Cardiac septum (tissue), 1 donor: ENCODE results near the gene GATD1. TPM values are rescaled to one million over a fixed set of nuclear protein-coding genes. Genes with fewer than 3 reads are reported as not detected.

Experiments used
- DNase-seq: peaks from one replicate; pipeline ENCODE4 v3.0.0-alpha.2; 2020; ENCODE audit warnings: low spot score
- intact Hi-C: fragments of 100-400 bp; cut with DNase I; formaldehyde crosslinking; loops from one replicate; pipeline ENCODE4 v1.14.0; 2022
- total RNA-seq: library from RNA; stranded (reverse); fragmentation: NEBNext Ultra II Directional; extraction: Animal tissue kit (Norgen Biotek cat#: 25700); gene quantifications from one replicate; pipeline ENCODE4 v1.2.1, GENCODE V29; 2021
- donor health status: DM: no; HTN: no; CAD: no.

GATD1 gene
- total RNA-seq, 1 donor from 2014 or later = 38.7 TPM

- DNase-seq = no peak
- intact Hi-C loops = no loop called here
These were observed 9.2 kb upstream of the GATD1 start for GRCh38 chr11:786235-787083.

GRCh38 chr11:783581-784015 is 6.3 kb upstream of the GATD1 start:
- peak; percentile 87 for DNase-seq
- intact Hi-C loops = no loop called here

GRCh38 chr11:782264-783174 is 5.2 kb upstream of the GATD1 start:
- intact Hi-C loops = no loop called here
- DNase-seq = no peak

GRCh38 chr11:779955-780532 is 2.8 kb upstream of the GATD1 start:
- no peak for DNase-seq
- intact Hi-C loops = no loop called here

- no peak for DNase-seq
- intact Hi-C loops = no loop called here
These were observed 2.0 kb upstream of the GATD1 start for GRCh38 chr11:778976-779954.

GRCh38 chr11:776561-777287 is 563 bp downstream of the GATD1 start:
- intact Hi-C loops = no loop called here
- DNase-seq = no peak

DNA sequence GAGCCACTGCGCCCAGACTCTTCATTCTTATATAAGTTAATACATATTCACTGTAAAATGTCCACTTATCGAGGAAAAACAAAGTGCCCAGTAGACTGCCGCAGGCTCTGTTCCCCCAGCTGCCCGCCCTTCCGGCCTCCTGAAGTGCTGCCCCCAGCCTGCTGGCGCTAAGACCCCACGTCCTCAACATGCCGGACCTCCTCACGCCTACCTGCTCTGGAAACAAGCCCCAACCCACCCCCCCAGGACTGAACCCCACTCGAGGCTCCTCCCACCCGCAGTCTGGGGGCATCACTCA is 1.1 kb downstream of the GATD1 start:
- no peak for DNase-seq
- intact Hi-C loops = no loop called here

DNA sequence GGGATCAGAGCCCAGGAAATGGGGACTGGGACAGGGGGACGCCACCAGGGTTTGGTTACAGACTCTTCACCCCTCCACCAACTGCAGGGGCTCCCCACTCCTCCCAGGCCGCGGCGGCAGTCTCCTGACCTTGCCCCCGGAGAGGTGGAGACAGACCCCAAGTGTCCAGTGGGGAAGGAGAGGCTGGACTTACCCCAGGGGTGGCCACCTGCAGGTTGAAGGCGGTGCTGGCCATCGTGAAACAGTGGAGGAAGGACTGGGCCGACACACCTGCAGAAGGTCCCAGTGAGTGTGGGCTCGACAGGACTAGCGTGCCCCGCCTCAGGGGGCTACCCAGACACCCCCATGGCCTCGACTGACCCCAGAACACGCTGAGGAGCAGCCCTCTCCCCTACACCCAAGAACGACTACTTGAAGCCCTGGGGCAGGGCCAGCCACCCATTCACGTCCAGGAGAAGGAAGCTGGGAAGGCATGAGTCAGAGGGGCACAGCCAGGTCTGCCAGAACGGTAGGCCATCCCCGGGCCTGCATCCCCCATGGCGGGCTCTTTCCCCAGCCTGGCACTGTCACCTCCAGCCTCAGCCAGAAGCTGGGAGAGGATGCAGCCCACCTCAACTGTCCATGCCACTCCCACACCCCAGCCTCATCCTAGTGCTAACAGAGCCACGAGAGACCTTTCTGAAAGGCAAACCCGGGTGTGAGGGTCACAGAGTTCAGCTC is 2.3 kb downstream of the GATD1 start:
- intact Hi-C loops = no loop called here
- DNase-seq = no peak

DNA sequence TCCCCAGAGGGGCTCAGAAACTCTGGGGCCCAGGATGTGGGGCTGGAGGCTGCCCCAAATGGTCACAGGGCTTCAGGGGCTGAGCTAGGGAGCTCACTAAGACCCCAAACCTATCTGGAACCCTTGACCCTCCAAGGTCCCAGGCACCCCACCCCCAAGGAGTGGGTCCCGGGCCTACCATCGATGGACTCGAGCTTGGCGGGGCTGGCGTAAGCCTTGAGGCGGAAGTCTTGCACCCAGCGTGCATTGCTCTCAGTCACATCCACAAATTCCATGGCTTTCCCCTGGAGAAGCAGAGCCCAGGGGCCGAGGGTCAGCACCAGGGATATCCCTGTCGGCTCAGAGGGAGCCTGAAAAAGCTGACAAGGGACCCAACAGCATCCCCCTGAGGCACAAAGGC is 3.5 kb downstream of the GATD1 start:
- intact Hi-C loops = no loop called here
- no peak for DNase-seq

GRCh38 chr11:773425-773824 is 3.9 kb downstream of the GATD1 start:
- intact Hi-C loops = no loop called here
- no peak for DNase-seq

- no peak for DNase-seq
These were observed 4.6 kb downstream of the GATD1 start for GRCh38 chr11:772429-773390.

DNA sequence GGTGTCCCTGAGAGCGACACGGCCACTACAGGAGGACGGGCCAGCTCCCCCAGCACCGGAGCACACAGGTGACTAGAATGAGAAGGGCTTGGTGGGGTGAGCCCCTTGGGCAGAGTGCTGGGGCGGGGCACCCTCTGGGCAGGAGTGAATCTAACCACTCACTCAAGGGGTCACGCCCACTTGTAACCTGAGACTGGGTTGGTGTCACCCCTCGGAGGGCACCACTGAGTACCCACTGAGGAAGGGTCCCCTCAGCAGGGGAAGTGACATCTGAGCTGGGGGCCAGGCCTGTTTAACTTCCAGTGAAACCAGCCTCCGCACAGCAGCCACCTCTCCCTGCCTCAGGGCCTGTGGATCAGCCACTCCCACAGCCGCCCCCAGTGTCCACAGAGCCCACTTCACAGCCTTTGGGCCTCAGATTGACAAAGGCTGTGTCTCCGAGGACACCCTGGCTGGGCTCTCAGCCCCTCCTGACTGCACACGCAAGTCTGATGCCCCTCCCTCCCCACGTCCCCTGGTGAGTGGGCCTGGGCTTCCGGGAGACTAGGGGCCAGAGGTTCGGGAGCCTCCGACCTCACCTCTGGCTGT is 5.6 kb downstream of the GATD1 start:
- DNase-seq = no peak
- intact Hi-C loops = no loop called here

More at GRCh38 chr11:772429-773390, 4.6 kb downstream of the GATD1 start:
- intact Hi-C loops = no loop called here

DNA sequence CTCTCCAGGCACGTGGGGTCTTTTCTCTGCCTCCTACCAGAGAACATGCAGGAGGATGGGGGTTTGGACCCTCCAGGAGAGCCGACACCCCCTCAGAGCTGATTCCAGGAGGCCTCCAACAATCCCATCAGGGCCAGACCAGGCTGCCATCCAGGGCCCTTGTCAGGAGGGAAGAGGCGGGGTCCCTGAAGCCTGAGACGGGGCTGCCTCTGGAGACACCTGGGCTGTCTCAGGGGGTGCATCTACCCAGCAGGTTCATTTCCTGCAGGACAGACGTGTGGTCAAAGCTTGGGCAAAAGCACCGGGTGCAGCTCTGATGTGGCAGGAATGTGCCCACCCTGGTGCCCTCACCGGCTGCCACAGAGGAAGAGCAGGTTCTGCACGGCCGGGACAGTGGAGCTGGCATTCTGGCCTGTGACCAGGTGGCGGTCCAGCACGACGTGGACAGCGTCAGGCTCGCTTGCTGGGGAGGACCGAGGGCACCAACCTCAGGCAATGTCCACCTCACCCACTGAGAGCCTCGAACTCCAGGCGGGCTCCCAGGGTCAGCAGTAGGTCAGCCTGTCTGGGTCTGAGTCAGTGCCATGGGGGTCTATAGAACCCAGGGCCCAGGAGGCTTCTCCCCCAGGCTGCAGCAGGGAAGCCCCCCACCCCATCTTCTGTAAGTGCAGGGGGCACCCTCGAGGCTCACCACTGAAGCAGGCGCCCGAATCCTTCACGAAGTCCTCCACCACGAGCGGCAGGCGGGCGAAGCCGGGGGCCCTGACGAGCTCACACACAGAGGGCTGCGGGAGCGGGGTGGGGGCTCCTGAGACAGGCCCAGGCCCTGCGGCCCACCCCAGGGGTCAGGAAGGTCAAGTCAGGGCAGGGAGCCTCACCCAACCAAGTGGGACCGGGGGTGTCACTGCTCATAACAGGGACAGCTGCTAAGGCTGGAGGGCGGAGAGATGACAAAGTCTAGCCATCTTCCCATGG is 6.4 kb downstream of the GATD1 start:
- intact Hi-C loops = no loop called here
- DNase-seq = no peak

DNA sequence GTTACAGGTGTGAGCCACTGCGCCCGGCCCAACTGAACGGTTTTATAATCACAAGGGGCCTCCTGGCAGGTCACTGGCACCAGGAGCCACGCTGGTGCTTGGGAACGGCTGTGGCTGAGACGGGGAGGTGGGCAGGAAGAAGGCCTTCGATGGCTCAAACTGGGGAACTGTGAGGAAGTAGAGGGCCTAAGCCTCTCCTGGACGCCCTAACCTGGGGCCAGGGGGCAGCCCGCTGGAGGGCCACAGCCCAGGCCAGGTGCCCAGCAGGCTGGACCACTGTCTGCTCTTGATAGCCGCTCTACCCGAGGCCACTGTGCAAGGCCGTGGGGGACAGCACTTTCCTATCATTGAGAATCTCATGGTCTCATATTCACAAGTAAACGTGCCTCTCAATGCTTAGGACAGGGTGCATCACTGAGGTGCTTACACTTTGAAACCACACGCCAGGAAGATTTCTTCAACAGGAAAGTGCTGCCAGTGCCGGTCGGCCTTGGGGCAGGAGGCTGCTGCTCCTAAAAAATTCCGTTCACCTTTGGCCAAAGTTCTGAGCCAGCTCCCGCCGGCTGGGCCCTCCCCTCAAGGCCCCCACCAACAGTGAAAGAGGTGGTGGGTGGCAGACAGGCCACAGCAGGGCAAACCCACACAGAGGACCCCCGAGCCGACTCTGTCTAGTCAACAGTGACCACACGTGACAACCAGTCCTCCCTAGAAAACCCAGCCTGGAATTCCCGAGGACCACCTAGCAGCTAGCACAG is 7.2 kb downstream of the GATD1 start:
- DNase-seq = no peak
- intact Hi-C loops = no loop called here

- no peak for DNase-seq
- intact Hi-C loops = no loop called here
These were observed 10.0 kb downstream of the GATD1 start for GRCh38 chr11:767238-767637.
